Loucy (cell line): ENCODE data around the gene CCT3.
A peak's percentile ranks its signal among the peaks of the same experiment; 100 is the strongest.
"Not testable (repeated sequence)": the region's sequence is repeated elsewhere in the genome, so short reads cannot be mapped to it uniquely, and the experiment has no call there.

Source experiments
- H2AFZ ChIP-seq: fragments of 200-600 bp; sonication (generic); 2 replicates; pipeline ENCODE4 v1.6.0; 2016; ENCODE audit warnings: antibody characterized with exemption, mild to moderate bottlenecking, low read length, moderate library complexity
- H3F3A ChIP-seq: fragments of 200-600 bp; 2 replicates; pipeline ENCODE4 v1.6.0; 2016; ENCODE audit warnings: antibody characterized with exemption, low read depth, mild to moderate bottlenecking
- H3K27me3 ChIP-seq: fragments of 200-600 bp; sonication (generic); 2 replicates; pipeline ENCODE4 v1.6.1; 2014; ENCODE audit warnings: low read length, mild to moderate bottlenecking; ENCODE audit not compliant: insufficient read depth, poor library complexity, severe bottlenecking
- H3K36me3 ChIP-seq: fragments of 200-600 bp; sonication (generic); 2 replicates; pipeline ENCODE4 v1.6.1; 2016; ENCODE audit warnings: low read length; ENCODE audit not compliant: insufficient read depth
- H3K4me1 ChIP-seq: fragments of 200-600 bp; sonication (generic); 2 replicates; pipeline ENCODE4 v1.5.1; 2014; ENCODE audit warnings: low read length, mild to moderate bottlenecking; ENCODE audit not compliant: insufficient read depth, poor library complexity, severe bottlenecking
- H3K4me2 ChIP-seq: fragments of 200-600 bp; sonication (generic); 2 replicates; pipeline ENCODE4 v1.6.0; 2014; ENCODE audit warnings: antibody characterized with exemption, low read length, low read depth, mild to moderate bottlenecking; ENCODE audit not compliant: poor library complexity, severe bottlenecking
- H3K4me3 ChIP-seq: fragments of 200-600 bp; sonication (generic); 2 replicates; pipeline ENCODE4 v1.5.1; 2014; ENCODE audit warnings: low read length, mild to moderate bottlenecking, mixed read lengths; ENCODE audit not compliant: poor library complexity, severe bottlenecking
- H3K79me2 ChIP-seq: fragments of 200-600 bp; sonication (generic); 2 replicates; pipeline ENCODE4 v1.6.1; 2014; ENCODE audit warnings: low read length; ENCODE audit not compliant: insufficient read depth
- H3K9ac ChIP-seq: fragments of 200-600 bp; sonication (generic); 2 replicates; pipeline ENCODE4 v1.6.0; 2014; ENCODE audit warnings: mild to moderate bottlenecking, low read depth, low read length, moderate library complexity; ENCODE audit not compliant: poor library complexity, severe bottlenecking
- H3K9me2 ChIP-seq: fragments of 200-600 bp; sonication (generic); replicated peaks from 2 replicates; pipeline ENCODE4 v1.6.1; 2016; ENCODE audit warnings: low read depth, low read length, mixed read lengths
- H3K9me3 ChIP-seq: fragments of 200-600 bp; sonication (generic); 2 replicates; pipeline ENCODE4 v1.6.1; 2014; ENCODE audit warnings: mild to moderate bottlenecking, antibody characterized with exemption, low read length, low read depth; ENCODE audit not compliant: insufficient read depth
- H4K20me1 ChIP-seq: fragments of 200-600 bp; sonication (generic); 2 replicates; pipeline ENCODE4 v1.6.0; 2014; ENCODE audit warnings: antibody characterized with exemption, low read length, mild to moderate bottlenecking; ENCODE audit not compliant: insufficient read depth, poor library complexity, severe bottlenecking
- EZH2phosphoT487 ChIP-seq: fragments of 200-600 bp; IDR thresholded peaks from 2 replicates; pipeline ENCODE4 v1.6.1; 2018; ENCODE audit warnings: antibody characterized with exemption, mild to moderate bottlenecking, moderate library complexity, borderline replicate concordance
- TF ChIP-seq, protein P1 (sequence below): fragments of 200-600 bp; sonication (generic); conservative IDR thresholded peaks from 2 replicates; pipeline ENCODE4 v1.5.1; 2014; ENCODE audit warnings: mild to moderate bottlenecking, antibody characterized with exemption, low read length

The CCT3 gene

DNA sequence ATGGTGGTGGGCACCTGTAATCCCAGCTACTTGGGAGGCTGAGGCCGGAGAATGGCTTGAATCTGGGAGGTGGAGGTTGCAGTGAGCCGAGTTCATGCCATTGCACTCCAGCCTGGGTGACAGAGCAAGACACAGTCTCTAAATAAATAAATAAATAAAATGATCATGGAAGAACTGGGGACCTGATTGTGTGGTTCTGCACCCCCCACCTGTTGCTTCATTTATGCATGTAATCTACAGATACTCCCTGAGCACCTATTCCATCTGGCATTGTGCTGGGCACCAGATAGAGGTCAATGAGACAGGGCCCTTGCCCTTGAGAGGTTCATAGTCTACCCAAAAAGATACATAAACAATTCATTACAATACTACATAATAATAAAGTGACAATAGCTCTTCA, 19.9 kb upstream of the CCT3 start:
- no peaks in the 10 kb centered on the region for H3K79me2 ChIP-seq
- TF ChIP-seq EZH2phosphoT487: no peak
- TF ChIP-seq, protein P1, sequence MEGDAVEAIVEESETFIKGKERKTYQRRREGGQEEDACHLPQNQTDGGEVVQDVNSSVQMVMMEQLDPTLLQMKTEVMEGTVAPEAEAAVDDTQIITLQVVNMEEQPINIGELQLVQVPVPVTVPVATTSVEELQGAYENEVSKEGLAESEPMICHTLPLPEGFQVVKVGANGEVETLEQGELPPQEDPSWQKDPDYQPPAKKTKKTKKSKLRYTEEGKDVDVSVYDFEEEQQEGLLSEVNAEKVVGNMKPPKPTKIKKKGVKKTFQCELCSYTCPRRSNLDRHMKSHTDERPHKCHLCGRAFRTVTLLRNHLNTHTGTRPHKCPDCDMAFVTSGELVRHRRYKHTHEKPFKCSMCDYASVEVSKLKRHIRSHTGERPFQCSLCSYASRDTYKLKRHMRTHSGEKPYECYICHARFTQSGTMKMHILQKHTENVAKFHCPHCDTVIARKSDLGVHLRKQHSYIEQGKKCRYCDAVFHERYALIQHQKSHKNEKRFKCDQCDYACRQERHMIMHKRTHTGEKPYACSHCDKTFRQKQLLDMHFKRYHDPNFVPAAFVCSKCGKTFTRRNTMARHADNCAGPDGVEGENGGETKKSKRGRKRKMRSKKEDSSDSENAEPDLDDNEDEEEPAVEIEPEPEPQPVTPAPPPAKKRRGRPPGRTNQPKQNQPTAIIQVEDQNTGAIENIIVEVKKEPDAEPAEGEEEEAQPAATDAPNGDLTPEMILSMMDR: no peak
- H4K20me1 ChIP-seq: no peaks in the 10 kb centered on the region
- no peak overlapping the region for H3K9ac ChIP-seq
- H3K36me3 ChIP-seq: no peaks in the 10 kb centered on the region
- H3F3A ChIP-seq: no peaks in the 10 kb centered on the region
- no peaks in the 10 kb centered on the region for H3K9me3 ChIP-seq
- no peaks in the 10 kb centered on the region for H3K4me1 ChIP-seq
- no peak overlapping the region for H3K4me2 ChIP-seq
- H3K4me3 ChIP-seq: no peak overlapping the region
- H3K27me3 ChIP-seq: no peaks in the 10 kb centered on the region
- H3K9me2 ChIP-seq: no peaks in the 10 kb centered on the region
- no peak overlapping the region for H2AFZ ChIP-seq

- Histone ChIP-seq H2AFZ (peak overlapping the region; percentile 78), H3K4me3 (peak overlapping the region; percentile 27), H3K36me3 (no peaks in the 10 kb centered on the region)
Observed at GRCh38 chr1:156356875-156357534, 18.9 kb upstream of the CCT3 start.

GRCh38 chr1:156356262-156356874, 18.3 kb upstream of the CCT3 start:
- no peak for TF ChIP-seq EZH2phosphoT487
- TF ChIP-seq, protein P1: no peak
- Histone ChIP-seq H3K27me3 (no peaks in the 10 kb centered on the region), H3K4me2 (peak overlapping the region; percentile 53), H2AFZ (peak overlapping the region; percentile 78), H3K36me3 (no peaks in the 10 kb centered on the region), H3K9me3 (no peaks in the 10 kb centered on the region), H3F3A (no peaks in the 10 kb centered on the region), H4K20me1 (no peaks in the 10 kb centered on the region), H3K79me2 (no peaks in the 10 kb centered on the region), H3K4me3 (peak overlapping the region; percentile 27), H3K9ac (no peak overlapping the region), H3K4me1 (no peaks in the 10 kb centered on the region), H3K9me2 (no peaks in the 10 kb centered on the region)

More at GRCh38 chr1:156356875-156357534, 18.9 kb upstream of the CCT3 start:
- Histone ChIP-seq H3F3A (no peaks in the 10 kb centered on the region), H3K9me3 (no peaks in the 10 kb centered on the region), H3K9me2 (no peaks in the 10 kb centered on the region), H3K4me1 (no peaks in the 10 kb centered on the region), H3K79me2 (no peaks in the 10 kb centered on the region), H3K27me3 (no peaks in the 10 kb centered on the region), H3K4me2 (peak overlapping the region; percentile 53), H4K20me1 (no peaks in the 10 kb centered on the region), H3K9ac (no peak overlapping the region)
- TF ChIP-seq EZH2phosphoT487: no peak
- TF ChIP-seq, protein P1: peak; percentile 89

GRCh38 chr1:156352481-156352880, 14.4 kb upstream of the CCT3 start:
- H3K36me3 ChIP-seq, H2AFZ ChIP-seq, H3K9me3 ChIP-seq, H3K4me1 ChIP-seq, H3K9ac ChIP-seq, H3K27me3 ChIP-seq, H3K4me3 ChIP-seq, H3K79me2 ChIP-seq, H3F3A ChIP-seq, H4K20me1 ChIP-seq, H3K9me2 ChIP-seq, H3K4me2 ChIP-seq: not testable (repeated sequence)
